HG03342 (cell line): ENCODE data around the gene CCDC102A.

Source experiments
- ATAC-seq: cut with Tn5 transposase; IDR thresholded peaks from one replicate; pipeline ENCODE4 v1.9.1; 2021; ENCODE audit warnings: mild to moderate bottlenecking, moderate library complexity; ENCODE audit not compliant: unreplicated experiment

The CCDC102A gene

DNA sequence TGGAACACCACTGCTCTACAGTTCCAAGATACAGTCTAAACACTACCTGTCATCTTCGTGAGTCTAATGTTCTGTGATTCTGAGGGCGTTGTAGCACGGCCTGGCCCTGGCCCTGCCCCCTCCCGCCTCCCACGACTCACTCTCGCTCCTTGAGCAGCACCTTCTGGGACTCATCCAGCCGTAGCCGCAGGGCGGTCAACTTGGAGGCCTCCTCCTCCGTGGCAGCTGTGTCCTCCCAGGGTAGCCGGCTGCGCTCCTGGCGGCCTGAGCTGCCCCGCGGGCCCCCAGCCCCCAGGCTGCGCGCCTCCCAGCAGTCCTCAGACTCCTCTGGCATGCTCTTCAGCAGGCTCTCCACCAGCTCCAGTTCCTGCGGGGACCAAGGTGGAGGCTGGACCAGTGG lies 10.6 kb downstream of the CCDC102A start:
- ATAC-seq, result no peak

GRCh38 chr16:57522960-57523359 lies 13.4 kb downstream of the CCDC102A start:
- ATAC-seq, result no peak

GRCh38 chr16:57519796-57520360 lies 16.5 kb downstream of the CCDC102A start:
- ATAC-seq, result peak; percentile 68

- ATAC-seq, result no peak
Measured at GRCh38 chr16:57518922-57519321, 17.4 kb downstream of the CCDC102A start.

DNA sequence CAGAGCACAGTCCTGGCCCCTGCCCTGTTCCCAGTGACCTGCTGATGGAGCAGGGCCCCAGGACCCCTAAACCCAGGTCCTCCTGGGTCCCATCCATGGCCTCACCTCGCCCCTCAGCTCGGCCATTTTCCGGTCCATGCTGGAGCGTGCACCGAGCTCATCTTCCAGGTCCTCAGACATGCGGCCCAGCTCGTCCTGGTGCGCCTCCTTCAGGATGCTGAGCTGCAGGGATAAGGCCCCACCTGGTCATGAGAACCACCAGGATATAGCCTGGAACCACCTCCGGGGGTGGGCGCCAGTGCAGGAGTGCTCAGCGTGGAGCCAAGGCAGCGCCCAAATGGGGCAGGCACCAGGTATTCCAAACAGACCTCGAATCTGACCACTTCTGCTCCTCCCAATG lies 17.9 kb downstream of the CCDC102A start:
- no peak for ATAC-seq

GRCh38 chr16:57517397-57518367 lies 18.7 kb downstream of the CCDC102A start:
- ATAC-seq, result no peak

DNA sequence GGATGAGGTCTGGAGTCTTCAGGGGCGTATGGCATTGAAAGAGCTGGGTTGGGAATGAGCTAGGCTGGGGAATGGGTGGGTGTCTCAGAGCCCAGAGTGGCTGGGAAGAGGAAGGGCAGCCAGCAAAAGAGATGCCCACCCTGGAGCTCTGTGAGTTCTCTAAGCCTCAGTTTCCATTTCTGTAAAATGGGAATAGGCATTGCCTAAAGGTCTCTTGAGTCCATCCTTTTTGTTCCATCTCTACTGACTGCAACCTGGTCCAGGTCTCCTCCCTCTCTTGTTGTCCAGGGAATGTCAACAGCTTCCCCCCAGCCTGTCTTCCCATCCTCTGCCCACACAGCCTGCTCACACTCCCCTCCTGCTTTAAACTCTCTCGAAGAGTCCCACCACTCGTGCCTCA lies 19.6 kb downstream of the CCDC102A start:
- ATAC-seq, result no peak

GRCh38 chr16:57516176-57516725 lies 20.1 kb downstream of the CCDC102A start:
- no peak for ATAC-seq

- no peak for ATAC-seq
Measured at GRCh38 chr16:57514791-57515600, 21.4 kb downstream of the CCDC102A start.

DNA sequence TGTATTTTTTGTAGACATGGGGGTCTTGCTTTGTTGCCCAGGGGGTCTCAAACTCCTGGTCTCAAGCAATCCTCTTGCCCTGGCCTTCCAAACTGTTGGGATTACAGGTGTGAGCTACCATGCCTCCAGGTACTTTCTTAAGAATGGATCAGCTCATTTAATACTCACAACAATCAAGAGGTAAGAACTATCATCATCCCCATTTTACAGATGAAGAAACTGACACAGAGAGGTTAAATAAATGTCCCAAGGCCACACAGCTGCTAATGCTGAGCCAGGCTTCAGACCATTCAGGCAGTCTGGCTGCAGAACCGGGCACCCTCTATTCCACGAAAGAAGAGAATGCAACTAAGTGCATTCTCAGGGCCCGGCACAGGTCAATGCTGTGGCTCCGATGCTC lies 22.0 kb downstream of the CCDC102A start:
- ATAC-seq, result no peak

- ATAC-seq, result no peak
Measured at GRCh38 chr16:57513371-57514102, 22.8 kb downstream of the CCDC102A start.

DNA sequence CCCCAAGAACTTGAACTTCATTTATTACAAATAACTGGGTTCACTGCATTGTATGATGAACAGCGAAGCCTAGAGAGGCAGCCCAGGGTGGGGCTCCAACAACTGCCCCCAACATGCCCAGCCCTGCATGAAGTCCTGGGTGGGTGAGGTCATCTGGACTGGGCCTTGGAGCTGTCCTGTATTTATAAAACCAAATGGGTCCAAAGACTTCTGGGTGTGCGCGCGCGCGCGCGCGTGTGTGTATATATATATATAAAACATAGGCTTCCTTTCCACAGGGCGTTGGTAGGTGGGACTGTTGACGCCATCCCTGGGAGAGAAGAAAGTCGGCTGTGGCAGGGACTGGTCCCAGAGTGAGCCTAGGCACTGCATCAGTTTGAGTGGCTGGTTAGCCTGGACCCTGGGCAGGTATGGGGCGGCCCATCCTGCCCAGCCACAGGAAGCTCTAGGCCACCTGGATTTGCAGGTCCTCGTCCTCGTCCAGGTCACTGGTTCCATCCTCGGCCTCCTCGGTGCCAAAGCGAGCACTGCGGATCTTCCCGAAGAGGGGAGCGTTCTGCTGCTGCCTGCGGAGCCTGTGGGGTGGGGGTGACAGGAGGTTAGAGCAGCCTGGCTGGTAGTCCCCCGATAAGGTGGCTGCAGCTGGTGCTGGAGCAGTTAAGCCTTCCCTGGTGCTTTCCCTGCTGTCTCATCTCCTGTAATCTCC lies 23.9 kb downstream of the CCDC102A start:
- no peak for ATAC-seq

DNA sequence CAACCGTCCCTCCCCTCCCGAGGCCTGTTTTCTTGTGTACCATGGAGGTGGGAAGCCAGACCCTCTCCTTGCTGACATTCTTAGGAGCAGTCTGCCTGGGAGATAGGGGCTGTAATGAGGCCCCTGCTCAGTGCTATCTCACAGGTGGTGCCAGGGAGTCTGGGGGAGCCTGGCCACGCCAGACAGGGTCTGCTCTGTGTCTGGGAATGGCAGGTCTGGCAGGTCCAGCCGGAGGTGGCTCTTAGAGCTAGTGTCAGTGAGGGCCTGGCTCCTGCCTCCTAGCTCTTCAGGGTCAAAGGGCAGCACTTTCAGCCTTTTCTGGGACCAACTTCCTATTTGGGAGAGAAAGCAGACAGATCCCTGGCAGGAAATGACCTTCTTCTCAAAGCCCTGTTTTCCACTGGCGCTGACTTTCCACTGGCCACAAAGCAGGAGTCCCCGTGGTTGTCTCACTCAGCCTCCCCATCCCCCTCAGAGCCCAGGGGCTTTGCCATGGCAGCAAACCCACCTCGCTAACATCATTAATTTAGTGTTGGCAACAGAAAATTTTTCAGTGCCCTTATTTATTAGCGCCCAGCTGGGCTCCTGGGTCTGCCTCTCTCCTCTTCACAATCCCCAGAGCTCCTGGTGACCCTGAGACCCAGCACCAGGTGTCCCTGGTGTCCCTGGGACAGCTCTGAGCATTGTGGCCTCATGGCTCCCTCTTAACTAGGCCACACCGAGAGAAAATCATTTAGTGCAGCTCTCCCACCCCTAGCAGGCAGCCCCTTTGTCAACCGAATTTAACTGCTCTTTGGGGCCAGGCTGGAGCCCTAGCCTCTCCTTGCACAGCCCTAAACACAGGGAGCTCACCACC lies 26.1 kb downstream of the CCDC102A start:
- ATAC-seq, result no peak

DNA sequence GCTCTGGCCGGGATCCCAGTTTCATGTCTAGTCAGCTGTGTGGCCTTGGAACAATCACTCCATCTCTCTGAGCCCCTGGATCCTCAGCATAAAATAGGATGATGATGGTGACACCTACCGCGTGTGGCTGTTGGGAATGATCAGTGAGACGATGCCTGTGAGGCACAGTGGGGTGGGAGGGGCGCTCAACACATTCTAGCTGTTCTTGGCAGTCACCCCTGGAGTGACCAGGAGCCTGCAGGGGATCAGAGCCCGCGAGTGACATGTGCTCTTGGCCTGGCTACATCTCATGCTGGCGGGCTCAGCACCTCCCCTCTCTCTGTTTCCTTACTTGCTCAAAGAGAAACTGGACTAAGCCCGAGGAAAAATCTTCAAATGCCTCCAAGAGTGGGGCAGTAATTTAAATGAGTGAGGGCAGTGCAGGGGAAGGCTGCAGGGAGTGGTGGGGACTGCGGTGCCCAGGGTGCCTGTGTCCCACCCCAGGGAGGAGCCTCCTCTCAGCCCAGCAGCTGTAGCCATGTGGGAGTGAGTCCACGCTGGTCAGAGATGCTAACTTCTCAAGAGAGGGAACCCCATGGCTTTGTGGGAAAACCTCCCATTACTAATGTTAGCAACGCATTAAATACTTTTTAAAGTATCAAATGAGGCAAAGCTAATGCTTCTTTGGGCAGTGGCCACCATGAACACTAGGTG lies 27.0 kb downstream of the CCDC102A start:
- ATAC-seq, result no peak

GRCh38 chr16:57508035-57508425 lies 28.3 kb downstream of the CCDC102A start:
- no peak for ATAC-seq

DNA sequence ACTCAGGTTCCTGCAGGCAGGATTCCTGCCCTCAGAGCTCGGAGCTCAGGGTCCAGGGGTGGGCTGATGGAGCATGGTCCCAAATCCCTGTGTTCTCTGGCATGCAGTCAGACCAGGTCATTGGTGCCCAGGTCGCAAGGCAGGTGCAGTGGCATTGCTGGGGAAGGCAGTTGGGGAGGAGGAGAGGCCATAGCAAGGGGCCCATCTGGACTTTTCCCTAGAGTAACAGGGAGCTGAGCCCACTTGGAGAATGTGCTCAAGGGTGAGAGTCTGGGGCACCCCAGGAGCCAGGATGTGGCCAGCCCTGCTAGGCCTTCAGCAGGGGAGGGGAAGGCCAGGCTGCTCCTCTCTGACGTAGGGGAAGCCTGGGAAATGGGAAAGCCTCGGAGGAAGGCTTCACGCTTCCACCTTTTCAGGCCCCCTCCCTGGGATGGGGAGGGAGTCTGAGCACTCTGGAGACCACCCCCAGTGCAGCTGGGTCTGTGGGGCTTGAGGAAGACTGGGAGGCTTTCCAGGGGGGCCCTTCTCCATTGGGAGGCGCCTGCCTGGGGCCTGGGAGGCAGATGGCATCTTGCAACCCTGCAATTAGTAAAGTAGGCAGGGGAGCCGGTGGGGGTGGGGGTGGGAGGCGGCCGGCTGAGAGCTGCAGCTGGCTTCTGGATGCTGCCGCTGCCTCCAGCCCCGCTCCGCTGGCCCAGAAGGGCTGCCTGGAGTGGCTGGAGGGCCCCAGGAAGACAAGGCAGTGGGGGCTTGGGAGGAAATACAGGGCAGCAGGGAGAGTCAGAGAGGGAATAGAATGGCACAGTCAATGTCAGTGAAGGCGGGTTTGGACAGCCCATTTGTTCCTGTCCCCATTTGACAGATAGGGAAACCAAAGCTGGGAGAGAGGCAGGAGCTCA lies 29.0 kb downstream of the CCDC102A start:
- ATAC-seq, result no peak

- no peak for ATAC-seq
Measured at GRCh38 chr16:57505169-57505568, 31.2 kb downstream of the CCDC102A start.
